Kidney tubule cell (primary cell): ENCODE results near the gene LRPPRC.

Experiments used
- DNase-seq: peaks from one replicate; pipeline ENCODE4 v3.0.0-alpha.2; 2018; ENCODE audit warnings: low spot score

Gene LRPPRC

DNA sequence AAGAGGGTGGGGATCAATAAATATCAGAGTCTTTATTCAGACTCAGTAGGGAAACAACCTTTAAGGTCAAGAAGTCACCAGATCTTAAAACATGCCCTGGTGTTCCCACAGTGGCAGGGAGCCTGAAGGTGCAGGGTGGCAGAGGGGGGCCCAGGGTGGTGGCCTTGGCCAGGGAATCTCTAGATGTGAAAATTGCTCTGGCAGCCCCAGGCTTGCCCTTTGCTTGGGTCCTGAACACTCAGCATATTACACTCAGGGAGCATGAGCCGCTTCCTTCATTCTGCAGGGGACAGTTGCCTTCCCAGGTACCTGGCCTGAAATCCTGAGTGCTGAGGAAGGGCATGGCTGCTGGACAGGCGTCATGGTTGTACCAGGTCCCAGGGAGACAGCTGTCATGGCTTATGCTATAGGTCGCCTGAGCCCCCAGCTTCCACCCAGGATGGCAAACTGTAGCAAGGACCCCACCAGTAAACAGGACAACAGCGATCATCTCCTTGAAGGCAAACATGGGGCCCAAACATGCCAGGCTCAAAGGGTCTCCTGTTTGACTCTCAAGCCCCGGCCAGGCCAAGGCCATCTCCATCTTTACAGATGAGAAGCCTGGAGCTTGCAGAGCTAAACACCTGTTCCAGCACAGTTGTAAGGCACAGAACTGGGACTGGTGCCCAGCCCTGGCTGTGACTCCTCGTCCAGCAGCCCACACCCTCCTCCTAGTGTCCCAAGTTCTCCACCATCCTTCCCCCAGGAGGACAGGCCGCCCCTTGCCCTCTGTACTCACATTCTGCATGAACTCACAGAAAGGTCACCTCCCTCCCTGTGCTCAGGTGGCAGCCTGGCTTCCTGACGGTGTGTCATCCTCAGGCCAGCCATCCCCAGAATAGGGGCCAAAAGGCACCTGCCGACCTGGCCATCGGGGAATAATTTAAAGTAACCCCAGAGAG, 142.4 kb downstream of the LRPPRC start:
- no peak for DNase-seq

DNA sequence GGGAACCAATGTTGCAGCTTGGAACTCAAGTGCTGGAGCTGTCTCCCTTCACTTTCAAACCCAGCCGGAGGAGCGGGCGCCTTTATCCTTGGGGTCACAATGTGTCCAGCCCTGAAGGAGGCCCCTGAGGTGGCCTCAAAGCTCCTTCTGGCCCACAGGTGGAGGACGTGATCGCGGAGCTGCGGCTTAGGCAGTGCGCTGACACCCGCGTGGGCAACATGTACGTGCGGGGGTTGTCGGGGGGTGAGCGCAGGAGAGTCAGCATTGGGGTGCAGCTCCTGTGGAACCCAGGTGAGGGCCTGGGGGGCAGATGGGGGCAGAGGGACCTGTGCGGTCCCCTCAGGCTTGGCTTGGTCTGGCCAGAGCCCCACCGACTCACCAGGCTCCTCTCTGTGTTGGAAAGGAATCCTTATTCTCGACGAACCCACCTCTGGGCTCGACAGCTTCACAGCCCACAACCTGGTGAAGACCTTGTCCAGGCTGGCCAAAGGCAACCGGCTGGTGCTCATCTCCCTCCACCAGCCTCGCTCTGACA, 143.5 kb downstream of the LRPPRC start:
- DNase-seq, result no peak

DNA sequence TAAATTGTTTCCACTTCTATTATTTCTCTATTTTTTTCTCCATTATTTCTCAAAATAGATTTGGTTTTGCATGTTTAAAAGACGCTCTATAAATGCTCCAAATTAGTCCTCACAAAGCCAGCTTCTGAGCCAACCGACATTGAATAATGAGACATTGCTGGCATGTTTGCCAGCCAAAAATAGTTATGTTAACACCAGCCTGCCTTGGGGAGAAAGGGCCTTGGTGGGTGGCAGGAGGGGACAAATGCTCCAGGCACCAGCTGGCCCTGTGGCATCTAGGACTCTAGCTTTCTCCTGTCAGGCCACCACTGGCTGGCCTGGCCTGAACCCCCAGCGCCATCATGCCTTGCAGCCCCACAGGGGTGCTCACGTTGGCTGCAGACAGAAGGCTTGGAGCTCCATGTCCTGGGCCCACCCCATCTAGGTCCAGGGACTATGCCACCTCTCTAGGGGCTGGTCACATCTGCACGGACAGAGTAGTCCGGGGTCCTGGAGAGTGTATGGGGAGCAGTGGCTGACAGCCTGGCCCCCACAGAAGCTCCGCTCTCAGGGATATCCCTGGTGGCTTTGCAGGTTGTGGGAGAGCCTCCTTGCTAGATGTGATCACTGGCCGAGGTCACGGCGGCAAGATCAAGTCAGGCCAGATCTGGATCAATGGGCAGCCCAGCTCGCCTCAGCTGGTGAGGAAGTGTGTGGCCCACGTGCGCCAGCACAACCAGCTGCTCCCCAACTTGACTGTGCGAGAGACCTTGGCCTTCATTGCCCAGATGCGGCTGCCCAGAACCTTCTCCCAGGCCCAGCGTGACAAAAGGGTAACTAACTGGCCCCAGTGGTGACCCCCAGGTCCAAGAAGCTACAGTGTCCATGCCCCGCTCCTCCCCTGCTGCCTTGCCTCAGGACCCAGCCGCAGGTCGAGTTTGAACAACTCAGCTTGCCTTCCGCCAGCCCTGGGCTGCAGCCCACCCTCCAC, 144.5 kb downstream of the LRPPRC start:
- no peak for DNase-seq

DNA sequence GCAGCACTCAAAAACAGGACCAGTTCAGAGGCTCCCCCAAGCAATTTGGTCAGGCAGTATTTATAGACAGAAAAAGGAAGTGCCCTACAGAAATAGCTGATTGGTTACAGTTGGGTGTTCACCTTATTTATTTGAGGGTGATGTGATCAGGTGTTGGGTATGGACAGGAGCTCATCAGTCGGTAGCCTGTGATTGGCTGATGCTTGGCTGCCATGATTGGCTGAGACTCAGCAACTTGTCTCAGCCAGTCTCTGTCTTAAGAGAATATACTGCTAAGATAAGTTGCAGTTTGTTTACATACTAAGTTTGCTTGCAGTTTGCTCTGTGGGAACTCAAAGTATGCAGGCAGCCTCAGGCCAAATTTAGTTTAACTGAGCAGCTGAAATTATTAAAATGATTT, 147.6 kb downstream of the LRPPRC start:
- peak; percentile 4 for DNase-seq

DNA sequence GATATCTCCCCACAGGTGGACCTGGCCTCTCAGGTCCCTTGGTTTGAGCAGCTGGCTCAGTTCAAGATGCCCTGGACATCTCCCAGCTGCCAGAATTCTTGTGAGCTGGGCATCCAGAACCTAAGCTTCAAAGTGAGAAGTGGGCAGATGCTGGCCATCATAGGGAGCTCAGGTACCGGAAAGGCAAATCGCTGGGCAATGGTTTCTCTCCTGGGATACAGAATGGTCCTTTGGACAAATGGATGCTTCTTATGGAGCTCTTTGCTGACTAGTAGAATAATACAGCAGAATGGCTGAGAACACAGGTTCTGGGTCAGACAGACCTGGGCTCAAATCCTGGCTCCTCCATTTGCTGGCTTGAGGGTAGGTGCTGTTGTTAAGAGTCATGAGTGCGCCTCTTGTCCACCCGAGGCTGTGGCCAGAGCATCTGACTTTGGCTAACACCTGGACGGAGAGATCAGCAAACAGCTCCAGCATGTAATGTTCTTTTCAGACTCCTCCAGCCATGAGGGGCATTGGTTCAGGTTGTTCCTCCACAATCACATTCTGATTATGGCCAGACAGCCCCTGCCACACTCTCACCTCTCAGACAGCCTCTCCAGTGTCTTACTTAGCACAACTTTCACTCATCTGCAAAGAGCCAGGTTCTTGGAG, 149.5 kb downstream of the LRPPRC start:
- DNase-seq, result no peak

DNA sequence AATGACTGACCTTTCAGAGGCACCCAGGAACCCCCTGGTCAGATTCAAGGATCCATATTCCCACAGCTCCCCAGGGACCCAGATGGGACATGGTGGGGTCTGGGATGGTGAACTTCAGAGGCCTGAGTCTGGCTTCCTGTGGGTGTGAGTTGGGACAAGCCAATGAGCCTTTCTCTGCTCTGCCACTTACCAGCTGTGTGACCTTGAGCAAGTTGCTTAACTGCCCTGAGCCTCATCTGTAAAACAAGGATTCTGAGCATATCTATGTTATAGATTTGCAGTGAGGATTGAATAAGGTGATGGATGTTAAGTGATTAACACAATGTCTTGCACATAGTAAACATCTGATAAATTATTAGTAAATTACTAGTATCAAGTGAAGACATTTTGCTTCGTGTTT, 150.6 kb downstream of the LRPPRC start:
- DNase-seq, result no peak

DNA sequence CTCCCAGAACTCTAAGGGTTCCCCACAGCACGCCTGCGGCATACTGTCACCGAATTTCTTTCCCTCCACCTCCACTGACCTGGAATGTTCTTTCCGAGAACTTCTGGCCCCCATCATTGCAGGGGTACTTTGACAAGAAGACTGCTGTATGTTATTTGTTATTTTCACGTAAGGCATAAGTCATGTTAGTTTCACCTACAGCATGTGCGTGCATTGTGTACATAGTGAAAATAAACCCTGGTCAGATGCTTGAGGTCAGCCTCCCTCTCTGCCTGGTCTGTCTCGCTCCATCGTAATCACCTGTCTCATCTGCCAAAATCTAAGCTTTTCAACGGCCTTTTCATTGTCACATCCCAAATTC, 152.9 kb downstream of the LRPPRC start:
- DNase-seq, result no peak

DNA sequence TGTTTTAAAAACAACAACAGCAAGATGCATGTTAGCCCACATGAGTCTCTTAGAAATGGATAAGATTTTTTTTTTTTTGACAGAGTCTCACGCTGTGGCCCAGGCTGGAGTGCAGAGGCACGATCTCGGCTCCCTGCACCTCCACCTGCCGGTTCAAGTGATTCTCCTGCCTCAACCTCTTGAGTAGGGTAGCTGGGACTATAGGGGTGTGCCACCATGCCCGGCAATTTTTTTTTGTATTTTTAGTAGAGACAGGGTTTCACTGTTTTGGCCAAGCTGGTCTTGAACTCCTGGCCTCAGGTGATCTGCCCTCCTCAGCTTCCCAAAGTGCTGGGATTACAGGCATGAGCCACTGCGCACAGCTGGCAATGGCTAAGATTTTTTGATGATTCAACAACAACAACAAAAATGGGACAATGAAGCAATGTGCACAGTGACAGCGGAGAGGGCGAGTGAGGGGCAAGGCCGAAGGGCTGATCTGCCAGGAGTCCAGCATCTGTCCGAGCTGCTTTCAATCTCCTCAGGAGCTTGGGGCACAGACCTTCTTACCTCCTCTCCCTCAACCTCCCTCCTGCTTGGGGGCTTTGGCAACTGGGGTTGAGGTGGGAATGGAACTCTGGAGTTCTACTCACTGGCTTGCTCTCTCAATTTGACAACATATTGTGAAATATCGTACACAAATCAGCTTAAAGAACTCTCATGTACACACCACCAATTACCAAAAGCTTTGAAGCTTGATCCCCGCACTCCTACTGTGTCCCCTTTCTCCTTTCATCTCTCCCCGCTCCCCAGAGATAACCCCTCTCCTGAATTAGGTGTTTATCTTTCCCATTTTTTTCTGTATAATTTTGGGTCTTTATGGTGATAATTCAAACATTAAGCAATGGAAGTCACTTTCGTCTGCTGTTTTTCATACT, 153.6 kb downstream of the LRPPRC start:
- DNase-seq, result no peak

DNA sequence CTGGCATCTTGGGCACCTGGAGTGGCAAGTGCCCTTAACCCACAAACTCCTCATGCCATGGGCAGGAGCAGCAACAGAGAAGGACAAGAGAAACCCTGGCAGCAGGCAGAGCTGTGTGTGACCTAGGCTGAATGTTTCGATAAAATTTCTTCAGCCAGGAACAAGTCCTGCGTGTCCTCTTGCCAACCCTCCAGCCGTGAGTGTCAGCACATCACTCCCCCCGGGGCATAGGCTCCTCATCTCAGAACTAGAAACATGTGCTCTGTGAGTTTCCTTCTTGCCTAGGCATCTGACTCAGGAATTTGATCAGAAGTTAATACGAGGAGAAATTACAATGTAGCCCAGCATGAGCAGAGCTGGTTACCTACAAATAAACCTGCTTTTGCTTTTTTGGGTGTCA, 154.8 kb downstream of the LRPPRC start:
- DNase-seq, result no peak

DNA sequence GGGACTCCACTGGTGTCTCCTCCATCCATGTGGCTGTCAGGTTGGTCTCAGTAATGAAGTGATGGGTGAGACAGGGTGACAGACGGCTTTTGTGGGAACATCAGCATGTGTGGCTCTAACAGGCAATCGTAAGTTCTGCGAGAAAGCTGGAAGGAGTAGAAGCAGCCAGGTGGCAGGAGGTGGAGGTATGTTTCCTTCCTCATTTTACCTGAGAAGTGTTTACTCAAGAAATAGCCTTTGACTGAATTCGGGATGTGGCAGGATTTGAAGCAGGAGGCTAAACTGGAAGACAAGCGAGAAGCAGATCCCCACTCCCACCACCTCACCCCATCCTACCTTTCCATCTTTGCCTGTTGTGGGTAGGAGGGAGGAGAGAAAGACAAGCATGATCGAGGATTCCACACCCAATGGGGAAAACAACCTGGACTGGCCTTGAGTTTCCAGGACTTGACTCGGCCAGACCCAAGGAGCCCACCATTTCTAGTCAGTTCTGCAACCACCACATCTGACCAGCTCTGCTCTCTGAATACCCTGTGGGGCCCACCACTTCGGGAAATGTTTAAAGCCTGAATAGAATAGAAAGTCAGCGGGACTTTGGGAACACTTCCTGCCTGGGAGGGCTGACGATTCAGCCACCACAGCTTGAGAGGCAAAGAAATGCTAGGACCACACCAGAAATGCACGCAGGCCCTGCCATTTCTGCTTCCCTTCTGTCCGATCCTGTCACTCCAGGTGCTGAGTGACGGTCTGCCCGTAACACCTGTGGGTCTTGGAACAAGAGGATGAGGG, 155.8 kb downstream of the LRPPRC start:
- no peak for DNase-seq

DNA sequence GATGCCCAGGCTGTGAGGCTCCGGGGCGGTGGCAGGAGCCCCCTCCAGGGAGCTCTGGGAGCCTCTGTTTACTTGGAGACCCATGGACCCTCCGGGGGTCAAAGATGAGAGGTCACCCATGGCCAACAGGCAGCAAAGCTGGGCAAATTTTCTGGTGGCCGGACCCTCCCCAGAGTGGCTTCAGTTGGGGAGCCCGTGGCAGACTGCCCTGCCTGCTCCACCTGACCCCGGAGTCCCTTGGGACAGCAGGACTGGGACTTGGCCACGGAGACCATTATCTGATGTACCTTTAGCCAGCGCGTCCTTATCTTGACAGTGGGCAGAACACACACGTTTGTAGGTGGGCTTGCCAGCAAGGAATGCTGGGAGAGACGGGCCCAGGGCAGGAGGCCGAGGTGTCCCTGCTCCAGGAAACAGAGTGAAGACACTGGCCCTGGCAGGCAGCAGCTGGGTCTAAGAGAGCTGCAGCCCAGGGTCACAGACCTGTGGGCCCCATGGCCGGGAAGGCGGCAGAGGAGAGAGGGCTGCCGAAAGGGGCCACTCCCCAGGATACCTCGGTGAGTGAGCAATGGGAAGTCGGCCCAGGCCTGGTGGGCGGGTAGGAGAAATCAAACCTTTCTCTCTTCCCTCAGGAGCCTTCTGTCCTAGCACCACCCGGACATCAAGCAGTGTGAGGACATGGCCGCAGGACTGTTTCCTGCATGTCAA, 157.1 kb downstream of the LRPPRC start, which contains the start of the genes ABCG5 and ABCG8:
Gene ABCG5 (minus strand): TSS at position 280 of the 708 bp plus-strand sequence. CDS start 160 bp downstream, at position 120.
Gene ABCG8 (plus strand): TSS at position 412 of the 708 bp plus-strand sequence. CDS start 83 bp downstream, at position 495.
- DNase-seq, result no peak

DNA sequence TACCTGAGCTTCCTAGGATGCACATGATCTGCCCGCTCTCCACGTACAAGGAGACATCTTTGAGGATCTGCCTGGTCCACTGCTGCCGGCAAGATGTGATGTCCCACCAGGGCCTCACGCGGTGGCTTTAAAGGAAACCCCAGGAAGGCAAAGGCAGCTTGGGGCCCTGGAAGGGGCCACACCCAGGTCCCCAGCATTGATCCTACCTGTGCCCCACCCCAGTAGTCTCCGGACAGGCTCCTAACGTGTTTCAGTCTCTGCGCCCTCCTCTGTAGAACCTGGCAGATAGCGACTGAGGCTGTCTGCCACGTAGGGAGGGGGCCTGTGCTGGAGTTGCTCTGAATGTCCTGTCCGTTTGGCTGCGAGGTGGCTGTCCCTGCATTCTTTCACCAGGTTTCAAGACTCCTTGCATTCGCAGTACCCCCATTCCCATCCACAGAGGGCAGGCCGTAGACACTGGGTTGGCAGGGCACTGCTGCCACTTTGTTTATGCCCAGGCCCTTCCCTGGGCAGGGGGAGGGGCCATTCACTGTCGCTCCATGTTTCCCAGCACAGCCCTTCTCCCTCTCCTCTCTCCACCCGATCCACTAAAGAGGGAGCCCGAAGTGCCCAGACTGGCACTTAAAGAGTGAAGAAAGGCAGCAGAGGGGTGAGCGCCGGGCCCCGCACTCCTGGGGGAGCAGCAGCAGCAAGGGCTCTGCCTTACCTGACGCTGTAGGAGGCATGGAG, 157.8 kb downstream of the LRPPRC start:
- no peak for DNase-seq

DNA sequence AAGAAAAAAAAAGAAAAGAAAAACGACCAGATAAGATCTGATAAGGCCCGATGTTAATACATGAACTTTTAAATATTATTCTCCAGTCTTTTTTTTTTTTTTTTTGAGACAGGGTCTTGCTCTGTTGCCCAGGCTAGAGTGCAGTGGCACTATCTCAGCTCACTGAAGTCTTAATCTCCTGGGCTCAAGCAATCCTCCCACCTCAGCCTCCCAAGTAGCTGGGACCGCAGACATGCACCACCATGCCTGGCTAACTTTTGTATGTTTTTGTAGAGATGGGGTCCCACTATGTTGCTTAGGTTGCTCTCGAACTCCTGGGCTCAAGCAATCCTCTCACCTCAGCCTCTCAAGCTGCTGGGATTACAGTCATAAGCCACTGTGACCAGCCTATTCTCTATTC, 158.8 kb downstream of the LRPPRC start:
- no peak for DNase-seq
